HepG2 (cell line): Measurements from ENCODE around the gene NACC2. TPM values are rescaled to one million over a fixed set of nuclear protein-coding genes. Genes with fewer than 3 reads are reported as not detected.

ENCODE experiments used
- ATAC-seq: fragments of 200-7000 bp; cut with Tn5 transposase; 3 replicates; pipeline ENCODE4 v1.9.1; 2020; ENCODE audit warnings: mild to moderate bottlenecking, moderate library complexity
- BruUV-seq: library from RNA; stranded (reverse); fragments of 400-500 nt; replicated peaks from 2 replicates; lab custom pipeline; 2021; lab: Mats Ljungman, UMichigan
- CTCF ChIA-PET: fragments of 300-600 bp; formaldehyde crosslinking; extraction: SDS; loops from one replicate; lab custom pipeline; 2021; ENCODE audit warnings: low total read pairs, inconsistent platforms, low intra/inter-chr PET ratio; lab: Yijun Ruan, JAX
- POLR2A ChIA-PET: fragments of 350-600 bp; sonication (Branson Sonifier 250); formaldehyde crosslinking; loops from one replicate; lab custom pipeline; 2020; ENCODE audit warnings: antibody characterized with exemption, inconsistent platforms; lab: Yijun Ruan, JAX
- DNase-seq: peaks from one replicate; pipeline ENCODE4 v3.0.0-alpha.2; 2015; ENCODE audit warnings: low spot score
- FAIRE-seq: peaks from 3 replicates; lab custom pipeline; 2011; peaks lifted over from hg19 to GRCh38; lab: Jason Lieb, UNC
- H2AFZ ChIP-seq: one replicate; pipeline ENCODE4 v1.6.1; 2011; ENCODE audit warnings: low read length, inconsistent platforms
- H3K27ac ChIP-seq: fragments of 300-600 bp; 3 replicates; pipeline ENCODE4 v1.8.0; 2011; ENCODE audit warnings: mixed run types, mild to moderate bottlenecking, mixed read lengths, low read length, inconsistent platforms; ENCODE audit not compliant: insufficient read depth; ENCODE audit errors: extremely low read length
- H3K27me3 ChIP-seq, 2 experiments: fragments of 200-600 bp in 1 of 2; 2 replicates in 1 of 2; 3 replicates in 1 of 2; pipeline versions ENCODE4 v1.6.0 to v1.8.0; 2011; ENCODE audit warnings: low read length in 2 of 2, mild to moderate bottlenecking in 2 of 2, moderate library complexity in 2 of 2, inconsistent platforms in 1 of 2; ENCODE audit not compliant: insufficient read depth in 2 of 2, control insufficient read depth in 1 of 2
- H3K36me3 ChIP-seq, 2 experiments: fragments of 200-600 bp in 1 of 2; replicated peaks in 1 of 2; 2 replicates in 1 of 2; 3 replicates in 1 of 2; pipeline versions ENCODE4 v1.5.1 to v1.8.0; 2011; ENCODE audit warnings: low read length in 2 of 2, inconsistent platforms in 1 of 2; ENCODE audit not compliant: insufficient read depth in 2 of 2, control insufficient read depth in 1 of 2
- H3K4me1 ChIP-seq: 2 replicates; pipeline ENCODE4 v1.5.1; 2012; ENCODE audit warnings: low read length, inconsistent platforms; ENCODE audit not compliant: insufficient read depth
- H3K4me2 ChIP-seq: 2 replicates; pipeline ENCODE4 v1.6.0; 2011; ENCODE audit warnings: low read depth, low read length, inconsistent platforms
- H3K4me3 ChIP-seq, 3 experiments: fragments of 200-600 bp in 1 of 3; sonication (generic), shearing (Covaris generic) in 1 of 3; replicated peaks in 1 of 3; 2 replicates each; pipeline ENCODE4 v1.5.1; 2011 to 2016; ENCODE audit warnings: low read length in 3 of 3, inconsistent platforms in 2 of 3, low read depth in 2 of 3, mild to moderate bottlenecking in 2 of 3, control low read depth in 1 of 3, mixed read lengths in 1 of 3; ENCODE audit not compliant: insufficient read depth in 1 of 3
- H3K79me2 ChIP-seq: one replicate; pipeline ENCODE4 v1.6.1; 2011; ENCODE audit warnings: low read length, inconsistent platforms; ENCODE audit not compliant: insufficient read depth
- H3K9ac ChIP-seq: 2 replicates; pipeline ENCODE4 v1.6.0; 2011; ENCODE audit warnings: mild to moderate bottlenecking, low read depth, low read length, inconsistent platforms; ENCODE audit not compliant: insufficient read depth
- H3K9me3 ChIP-seq: 2 replicates; pipeline ENCODE4 v1.5.1; 2012; ENCODE audit warnings: mild to moderate bottlenecking, low read length
- H4K20me1 ChIP-seq: 2 replicates; pipeline ENCODE4 v1.6.0; 2011; ENCODE audit warnings: inconsistent platforms, mild to moderate bottlenecking, low read length, moderate library complexity; ENCODE audit not compliant: insufficient read depth
- ATAD3A ChIP-seq: sonication (generic); formaldehyde crosslinking; IDR thresholded peaks from 2 replicates; pipeline ENCODE4 v1.4.0; 2020; ENCODE audit warnings: missing genetic modification reagents
- HIVEP1 ChIP-seq: sonication (generic); formaldehyde crosslinking; IDR thresholded peaks from 2 replicates; pipeline ENCODE4 v1.4.0; 2020; ENCODE audit warnings: mild to moderate bottlenecking, missing genetic modification reagents
- KLF12 ChIP-seq: sonication (generic); formaldehyde crosslinking; IDR thresholded peaks from 2 replicates; pipeline ENCODE4 v1.4.0; 2020; ENCODE audit warnings: missing genetic modification reagents, borderline replicate concordance
- NFE2L1 ChIP-seq: sonication (generic); formaldehyde crosslinking; IDR thresholded peaks from 2 replicates; pipeline ENCODE4 v1.4.0; 2020; ENCODE audit warnings: missing genetic modification reagents, mild to moderate bottlenecking, borderline replicate concordance
- NKX3-1 ChIP-seq: sonication (generic); formaldehyde crosslinking; IDR thresholded peaks from 2 replicates; pipeline ENCODE4 v1.5.0; 2020; ENCODE audit warnings: missing genetic modification reagents
- RFX3 ChIP-seq: IDR thresholded peaks from 2 replicates; pipeline ENCODE4 v1.6.1; 2016; ENCODE audit warnings: missing biosample characterization, missing genetic modification reagents
- SMAD1 ChIP-seq: sonication (generic); formaldehyde crosslinking; IDR thresholded peaks from 2 replicates; pipeline ENCODE4 v1.4.0; 2020; ENCODE audit warnings: missing genetic modification reagents, low read depth, mild to moderate bottlenecking, borderline replicate concordance
- SPEN ChIP-seq: sonication (generic); formaldehyde crosslinking; IDR thresholded peaks from 2 replicates; pipeline ENCODE4 v1.5.1; 2020; ENCODE audit warnings: low read depth, mild to moderate bottlenecking, missing genetic modification reagents
- YEATS4 ChIP-seq: sonication (generic); formaldehyde crosslinking; IDR thresholded peaks from 2 replicates; pipeline ENCODE4 v1.4.0; 2020; ENCODE audit warnings: missing genetic modification reagents, borderline replicate concordance
- ZBTB20 ChIP-seq: sonication (generic); formaldehyde crosslinking; IDR thresholded peaks from 2 replicates; pipeline ENCODE4 v1.8.1; 2023; ENCODE audit warnings: missing genetic modification reagents, low read depth, mild to moderate bottlenecking, borderline replicate concordance
- ZBTB3 ChIP-seq: sonication (generic); formaldehyde crosslinking; IDR thresholded peaks from 2 replicates; pipeline ENCODE4 v1.4.0; 2020; ENCODE audit warnings: low read depth, mild to moderate bottlenecking, moderate library complexity, missing genetic modification reagents, borderline replicate concordance
- ZFY ChIP-seq: sonication (generic); formaldehyde crosslinking; IDR thresholded peaks from 2 replicates; pipeline ENCODE4 v1.4.0; 2020; ENCODE audit warnings: missing genetic modification reagents
- ZNF264 ChIP-seq: sonication (generic); formaldehyde crosslinking; IDR thresholded peaks from 2 replicates; pipeline ENCODE4 v1.4.0; 2020; ENCODE audit warnings: missing genetic modification reagents
- ZNF746 ChIP-seq: sonication (generic); formaldehyde crosslinking; IDR thresholded peaks from 2 replicates; pipeline ENCODE4 v1.8.0; 2022; ENCODE audit warnings: mild to moderate bottlenecking, missing genetic modification reagents
- WGBS: methylation state at CpG from one replicate; pipeline ENCODE4 v1.1.6; 2017; ENCODE audit warnings: low lambda C conversion rate; 5-methylcytosine and 5-hydroxymethylcytosine counted together
- in situ Hi-C: cut with HindIII; loops from 2 replicates; pipeline ENCODE4 v1.10.0; 2017; ENCODE audit warnings: low pct_unique_long_range_greater_than_20kb; ENCODE audit not compliant: extremely low pct_ligation_motif_present
- intact Hi-C: fragments of 100-400 bp; cut with micrococcal nuclease; formaldehyde crosslinking; loops from one replicate; pipeline ENCODE4 v1.10.0; 2022; ENCODE audit not compliant: unreplicated experiment
- polyA plus RNA-seq, 8 experiments: library from polyadenylated mRNA; depleted of rRNA in 3 of 8; stranded (reverse) in 7 of 8; unstranded in 1 of 8; fragments of >200 nt; fragmentation: Illumina TruSeq in 4 of 8; extraction: Trizol in 4 of 8; gene quantifications; 2 replicates each; pipeline versions ENCODE4 v1.2.1 to v1.2.3, GENCODE V29; 2011 to 2016; ENCODE audit warnings: low read depth in 4 of 8, missing spikeins in 1 of 8, mixed read lengths in 1 of 8; ENCODE audit not compliant: insufficient read depth in 1 of 8
- total RNA-seq, 5 experiments: library from RNA; depleted of rRNA; stranded (reverse); fragments of >200 nt; fragmentation: Illumina TruSeq; extraction: Trizol; gene quantifications; 2 replicates each; pipeline ENCODE4 v1.2.3, GENCODE V29; 2016; ENCODE audit warnings: low read depth in 1 of 5
- TF ChIP-seq, protein P1 (sequence below): sonication (generic); formaldehyde crosslinking; IDR thresholded peaks from 2 replicates; pipeline ENCODE4 v1.9.0; 2021; ENCODE audit warnings: missing genetic modification reagents, mild to moderate bottlenecking, borderline replicate concordance

NACC2 gene
- total and polyA plus RNA-seq, 2 of the 13 experiments (the other 11 are each of a cell fraction or from before 2014, with no cell fraction given): 5.9 to 12.3 TPM

DNA sequence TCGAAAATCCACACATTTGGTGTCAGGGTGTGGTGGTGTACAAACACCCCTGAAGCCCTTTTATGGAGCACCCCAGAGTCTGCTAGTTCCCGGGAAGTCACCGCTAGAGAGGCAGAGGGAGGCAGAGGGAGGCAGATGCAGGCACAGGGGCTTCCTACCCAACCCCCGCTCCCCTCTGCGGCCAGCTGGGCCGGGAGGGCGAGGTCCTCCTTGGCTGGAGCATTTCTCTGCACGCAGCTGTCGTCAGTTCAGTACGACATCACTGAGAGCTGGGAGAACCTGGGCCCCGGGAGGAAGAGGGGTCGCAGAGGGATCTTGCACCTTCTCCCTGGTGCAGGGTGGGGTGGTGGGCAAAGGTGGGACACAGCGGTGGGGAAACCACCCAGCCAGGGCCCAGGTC, 118.1 kb downstream of the NACC2 start:
- Histone ChIP-seq H2AFZ (no peak overlapping the region), H3K4me3 (no peak overlapping the region), H3K9me3 (no peaks in the 10 kb centered on the region), H4K20me1 (no peaks in the 10 kb centered on the region), H3K27ac (no peak overlapping the region), H3K4me1 (no peaks in the 10 kb centered on the region), H3K36me3 (no peaks in the 10 kb centered on the region), H3K9ac (no peak overlapping the region), H3K27me3 (peaks cover 16 to 39% of the 10 kb centered on the region in 2 experiments; a peak in 4 of 5 replicates), H3K79me2 (no peaks in the 10 kb centered on the region), H3K4me2 (no peak overlapping the region)
- intact Hi-C loops: no loop called here
- FAIRE-seq: no peak
- in situ Hi-C loops: loop anchor here (25.0 kb wide), 1 partner anchor 285 kb away; no protein-coding TSS in a partner anchor
- no peak for DNase-seq
- BruUV-seq: no TSS peak
- WGBS: 0% methylated on average over 1 of the region's 13 CpGs
- CTCF ChIA-PET: no interaction called here
- no peak for TF ChIP-seq YEATS4 (CRISPR knock-in tag)
- no peak for TF ChIP-seq ZBTB3
- TF ChIP-seq ZBTB20 (CRISPR knock-in tag): no peak
- TF ChIP-seq, protein P1, sequence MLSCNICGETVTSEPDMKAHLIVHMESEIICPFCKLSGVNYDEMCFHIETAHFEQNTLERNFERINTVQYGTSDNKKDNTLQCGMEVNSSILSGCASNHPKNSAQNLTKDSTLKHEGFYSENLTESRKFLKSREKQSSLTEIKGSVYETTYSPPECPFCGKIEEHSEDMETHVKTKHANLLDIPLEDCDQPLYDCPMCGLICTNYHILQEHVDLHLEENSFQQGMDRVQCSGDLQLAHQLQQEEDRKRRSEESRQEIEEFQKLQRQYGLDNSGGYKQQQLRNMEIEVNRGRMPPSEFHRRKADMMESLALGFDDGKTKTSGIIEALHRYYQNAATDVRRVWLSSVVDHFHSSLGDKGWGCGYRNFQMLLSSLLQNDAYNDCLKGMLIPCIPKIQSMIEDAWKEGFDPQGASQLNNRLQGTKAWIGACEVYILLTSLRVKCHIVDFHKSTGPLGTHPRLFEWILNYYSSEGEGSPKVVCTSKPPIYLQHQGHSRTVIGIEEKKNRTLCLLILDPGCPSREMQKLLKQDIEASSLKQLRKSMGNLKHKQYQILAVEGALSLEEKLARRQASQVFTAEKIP (CRISPR knock-in tag): no peak
- TF ChIP-seq ATAD3A: no peak
- TF ChIP-seq KLF12: no peak
- TF ChIP-seq ZNF746 (CRISPR knock-in tag): no peak
- TF ChIP-seq SPEN (CRISPR knock-in tag): no peak
- TF ChIP-seq ZNF264 (CRISPR knock-in tag): no peak
- TF ChIP-seq HIVEP1 (CRISPR knock-in tag): no peak
- no peak for TF ChIP-seq SMAD1 (CRISPR knock-in tag)
- TF ChIP-seq NFE2L1 (CRISPR knock-in tag): no peak
- no peak for TF ChIP-seq NKX3-1 (CRISPR knock-in tag)
- TF ChIP-seq RFX3 (CRISPR knock-in tag): no peak
- no peak for TF ChIP-seq ZFY
- POLR2A ChIA-PET: no interaction called here
- no peak for ATAC-seq
